Measurements from ENCODE around the gene ZNF512.
"Not testable (repeated sequence)": the region's sequence is repeated elsewhere in the genome, so short reads cannot be mapped to it uniquely, and the experiment has no call there.

ZNF512 gene

DNA sequence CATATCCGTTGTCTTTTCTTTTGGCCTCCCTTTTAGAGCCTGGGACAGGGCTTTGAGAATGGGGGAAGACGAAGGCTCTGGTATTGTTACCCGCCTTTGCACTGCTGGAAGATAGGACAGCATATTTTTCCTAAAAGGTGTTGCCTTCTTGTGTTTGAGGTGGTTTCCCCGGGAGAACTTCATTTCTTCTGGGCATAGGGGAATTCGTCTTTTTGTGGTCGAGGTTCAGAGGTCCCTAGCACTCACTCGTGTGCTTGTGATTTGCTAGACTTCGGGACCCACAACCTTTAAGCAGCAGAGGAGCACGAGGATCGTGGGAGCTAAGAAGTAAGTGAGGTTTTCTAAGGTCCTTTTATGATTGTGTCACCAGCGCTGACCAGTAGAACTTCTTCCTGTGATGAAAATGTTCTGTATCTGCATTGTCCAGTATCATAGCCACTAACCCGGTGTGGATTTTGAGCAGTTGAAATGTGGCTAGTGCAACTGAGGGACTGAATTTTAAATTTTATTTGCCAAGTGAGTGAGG, 611 bp downstream of the ZNF512 start:
- DNase-seq: no peak

DNA sequence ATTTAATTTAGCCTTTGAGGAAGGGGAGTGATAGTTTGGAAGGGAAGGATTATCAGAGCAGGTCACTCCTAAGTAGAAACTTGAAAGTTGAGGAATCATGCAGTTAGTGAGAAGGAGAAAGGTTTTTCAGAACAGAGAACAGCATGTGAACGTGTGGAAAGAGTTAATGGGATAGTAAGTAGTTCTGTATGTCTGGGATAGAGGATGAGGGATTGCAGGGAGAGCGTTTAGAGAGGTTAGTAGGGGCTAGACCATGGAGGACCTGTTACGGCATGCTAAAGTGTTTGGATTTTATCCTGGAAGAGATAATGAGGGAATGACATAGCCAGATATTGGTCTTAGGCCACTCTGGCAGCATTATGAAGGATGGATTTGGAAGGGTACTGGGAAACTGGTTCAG, 1.8 kb downstream of the ZNF512 start:
- DNase-seq: no peak

DNA sequence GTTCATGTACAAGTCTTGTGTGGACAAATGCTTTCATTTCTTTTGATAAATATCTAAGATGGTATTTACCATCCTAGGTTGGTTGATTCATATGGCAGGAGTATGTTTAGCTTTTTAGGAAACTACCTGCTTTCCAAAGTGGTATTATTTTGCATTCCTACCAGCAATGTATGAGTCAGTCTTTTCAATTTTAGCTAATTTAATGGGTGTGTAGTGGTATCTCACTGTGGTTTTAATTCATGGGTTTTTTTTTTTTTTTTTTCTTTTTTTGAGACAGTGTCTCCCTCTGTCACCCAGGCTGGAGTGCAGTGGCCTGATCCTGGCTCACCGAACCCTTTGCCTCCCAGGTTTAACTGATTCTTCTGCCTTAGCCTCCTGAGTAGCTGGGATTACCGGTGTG, 4.2 kb downstream of the ZNF512 start:
- no peak for DNase-seq

DNA sequence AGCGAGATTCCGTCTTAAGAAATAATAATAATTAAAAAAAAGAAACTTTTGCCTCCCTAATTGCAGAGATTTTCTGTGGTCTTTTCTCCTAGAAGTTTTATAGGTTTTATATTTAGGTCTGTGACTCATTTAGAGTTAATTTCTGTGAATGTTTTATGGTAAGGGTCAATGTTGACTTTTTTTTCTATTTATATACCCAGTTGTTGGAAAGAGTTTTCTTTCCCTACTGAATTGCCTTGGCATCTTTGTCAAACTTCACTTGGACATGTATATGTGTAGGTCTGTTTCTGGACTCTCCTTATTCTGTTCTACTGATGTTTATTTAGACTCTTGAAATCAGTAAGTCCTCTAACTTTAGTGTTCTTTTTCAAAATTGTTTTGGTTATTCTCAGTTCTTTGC, 5.5 kb downstream of the ZNF512 start:
- no peak for DNase-seq

DNA sequence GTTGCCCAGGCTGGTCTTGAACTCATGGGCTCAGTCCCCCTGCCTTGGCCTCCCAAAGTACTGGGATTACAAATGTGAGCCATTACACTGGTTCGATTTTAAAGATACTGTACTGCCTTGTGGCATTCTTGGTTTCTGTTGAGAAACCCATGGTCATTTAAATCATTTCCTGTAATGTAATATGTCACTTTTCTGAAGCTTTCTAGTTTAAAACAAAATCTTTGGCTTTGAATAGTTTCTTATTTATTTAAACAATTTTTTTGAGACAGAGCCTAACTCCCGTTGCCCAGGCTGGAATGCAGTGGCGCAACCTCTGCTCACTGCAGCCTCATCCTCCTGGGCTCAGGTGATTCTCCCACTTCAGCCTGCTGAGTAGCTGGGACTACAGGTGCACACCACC, 8.9 kb downstream of the ZNF512 start:
- DNase-seq: no peak

DNA sequence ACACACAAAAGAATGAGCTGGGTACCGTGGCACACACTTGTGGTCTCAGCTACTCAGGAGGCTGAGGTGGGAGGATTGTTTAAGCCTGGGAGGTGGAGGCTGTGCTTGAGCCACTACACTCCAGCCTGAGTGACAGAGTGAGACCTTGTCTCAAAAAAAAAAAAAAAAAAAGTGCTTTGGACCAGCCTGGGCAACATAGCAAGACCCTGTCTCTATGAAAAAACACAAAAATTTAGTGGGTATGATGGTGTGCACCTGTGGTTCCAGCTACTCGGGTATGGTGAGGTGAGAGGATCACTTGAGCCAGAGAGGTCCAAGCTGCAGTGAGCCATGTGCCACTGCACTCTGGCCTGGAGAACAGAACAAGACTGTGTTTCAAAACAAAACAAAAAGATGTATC, 10.4 kb downstream of the ZNF512 start:
- no peak for DNase-seq

DNA sequence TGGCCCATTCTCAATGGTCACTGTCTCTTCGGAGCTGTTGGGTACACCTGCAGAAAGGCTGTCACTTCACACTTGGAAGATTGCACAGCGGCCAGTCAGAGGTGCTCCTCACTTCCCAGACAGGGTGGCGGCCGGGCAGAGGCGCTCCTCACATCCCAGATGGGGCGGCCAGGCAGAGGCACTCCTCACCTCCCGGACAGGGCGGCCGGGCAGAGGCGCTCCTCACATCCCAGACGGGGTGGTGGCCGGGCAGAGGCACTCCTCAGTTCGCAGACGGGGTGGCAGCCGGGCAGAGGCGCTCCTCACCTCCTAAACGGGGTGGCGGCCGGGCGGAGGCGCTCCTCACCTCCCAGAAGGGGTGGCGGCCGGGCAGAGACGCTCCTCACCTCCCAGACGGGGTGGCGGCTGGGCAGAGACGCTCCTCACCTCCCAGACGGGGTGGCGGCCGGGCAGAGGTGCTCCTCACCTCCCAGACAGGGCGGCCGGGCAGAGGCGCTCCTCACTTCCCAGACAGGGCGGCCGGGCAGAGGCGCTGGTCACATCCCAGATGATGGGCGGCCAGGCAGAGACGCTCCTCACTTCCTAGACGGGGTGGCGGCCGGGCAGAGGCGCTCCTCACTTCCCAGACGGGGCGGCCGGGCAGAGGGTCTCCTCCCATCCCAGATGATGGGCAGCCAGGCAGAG, 11.3 kb downstream of the ZNF512 start:
- not testable (repeated sequence) for DNase-seq

DNA sequence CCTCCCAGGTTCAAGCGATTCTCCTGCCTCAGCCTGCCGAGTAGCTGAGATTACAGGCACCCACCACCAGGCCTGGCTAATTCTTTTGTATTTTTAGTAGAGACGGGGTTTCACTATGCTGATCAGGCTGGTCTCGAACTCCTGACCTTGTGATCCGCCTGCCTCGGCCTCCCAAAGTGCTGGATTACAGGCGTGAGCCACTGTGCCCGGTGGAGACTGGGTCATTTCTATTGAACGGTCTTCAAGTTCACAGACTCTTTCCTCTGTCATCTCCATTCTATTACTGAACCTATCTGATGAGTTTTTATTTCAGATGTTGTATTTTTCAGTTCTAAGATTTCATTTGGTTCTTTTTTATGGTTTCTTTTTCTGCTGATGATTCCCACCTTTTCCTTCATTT, 12.6 kb downstream of the ZNF512 start:
- DNase-seq: not testable (repeated sequence)

DNA sequence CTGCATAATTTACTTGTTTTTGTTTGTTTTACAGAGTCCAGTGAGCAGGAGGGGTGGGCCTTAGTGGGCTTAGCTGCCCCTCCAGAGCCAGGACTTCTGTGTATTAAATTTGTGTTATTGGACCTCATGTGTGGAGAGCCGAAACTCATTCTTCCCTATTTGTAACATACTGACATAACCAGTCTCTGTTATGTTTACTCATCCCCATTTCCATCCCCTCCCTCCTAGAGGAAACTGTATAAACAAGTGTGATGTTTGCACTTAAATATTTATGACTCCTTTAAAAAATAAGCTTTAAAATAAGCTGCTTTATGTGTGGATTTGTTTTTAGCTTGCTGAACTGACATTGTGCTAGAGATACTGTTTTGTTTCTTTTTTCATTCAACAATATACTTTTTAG, 13.8 kb downstream of the ZNF512 start:
- no peak for DNase-seq

DNA sequence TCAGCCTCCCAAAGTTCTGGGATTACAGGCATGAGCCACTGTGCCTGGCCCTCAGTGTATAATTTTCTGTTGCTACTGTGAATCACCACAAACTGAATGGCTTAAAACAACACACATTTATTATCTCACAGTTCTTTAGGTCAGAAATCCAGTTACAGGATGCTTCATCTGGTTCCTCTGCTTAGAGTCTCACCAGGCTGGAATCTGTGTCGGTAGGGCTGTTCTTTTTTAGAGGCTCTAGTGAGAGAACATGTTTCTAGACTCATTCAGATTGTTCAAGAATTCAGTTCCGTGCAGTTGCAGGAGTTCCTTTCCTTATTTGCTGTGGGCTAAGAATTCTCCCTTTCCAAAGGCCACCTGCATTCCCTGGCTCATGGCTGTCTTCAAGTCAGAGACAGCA, 23.8 kb downstream of the ZNF512 start:
- DNase-seq: no peak

DNA sequence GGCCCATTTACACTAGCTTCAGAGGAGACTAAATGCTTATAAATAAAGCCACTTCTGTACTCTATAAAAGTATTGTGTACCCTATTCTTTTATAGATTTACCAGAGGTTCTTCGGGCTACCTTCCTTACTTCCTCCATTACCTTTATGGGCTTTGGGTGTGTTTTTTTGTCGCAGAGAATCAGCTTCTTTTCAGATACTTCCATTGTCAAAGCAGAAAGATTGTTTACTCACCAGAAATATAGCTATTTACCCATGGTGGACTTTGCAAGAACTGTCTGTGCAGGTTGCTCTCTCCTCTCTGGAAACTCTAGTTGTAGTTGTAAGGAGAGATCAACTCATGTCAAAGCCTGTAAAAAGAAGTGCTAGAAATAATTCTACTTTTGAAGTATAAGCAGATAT, 31.1 kb downstream of the ZNF512 start:
- no peak for DNase-seq

DNA sequence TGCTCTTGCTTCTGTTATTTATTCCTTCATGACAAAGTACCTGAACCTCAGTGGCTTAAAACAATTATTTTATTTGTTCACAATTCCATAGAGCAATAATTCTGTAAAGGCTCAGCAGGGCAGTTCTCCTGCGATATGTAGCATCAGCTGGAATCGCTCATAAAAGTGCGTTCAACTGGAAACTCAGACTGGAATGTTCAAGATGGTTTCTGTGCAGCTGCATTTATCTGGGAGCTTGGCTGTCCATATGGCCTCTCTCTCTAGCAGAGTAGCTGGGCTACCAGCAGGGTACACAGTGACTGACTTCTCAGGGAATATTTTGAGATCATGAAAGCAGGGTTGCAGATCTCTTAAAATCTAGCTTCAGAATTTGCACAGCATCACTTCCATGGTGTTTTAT, 32.5 kb downstream of the ZNF512 start:
- no peak for DNase-seq

DNA sequence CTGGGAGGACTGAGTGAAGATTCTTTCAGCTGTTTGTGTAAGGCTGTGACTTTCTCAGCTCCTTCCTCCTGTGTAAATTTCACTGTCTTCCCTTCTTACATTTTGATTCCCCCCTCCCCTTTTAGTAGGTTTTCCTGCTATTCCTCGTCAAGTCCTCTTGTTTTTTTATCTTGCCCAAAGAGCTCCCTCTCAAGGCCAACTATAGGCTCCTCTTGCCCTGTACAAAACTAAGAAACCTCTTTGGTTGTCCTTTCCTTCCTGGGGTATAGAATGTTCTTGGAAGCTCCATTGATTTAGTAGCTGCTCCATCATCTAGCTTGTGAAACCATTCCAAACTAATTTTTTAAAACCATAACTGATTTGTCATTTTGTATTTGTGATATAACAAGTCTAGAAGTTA, 38.7 kb downstream of the ZNF512 start:
- DNase-seq: no peak

DNA sequence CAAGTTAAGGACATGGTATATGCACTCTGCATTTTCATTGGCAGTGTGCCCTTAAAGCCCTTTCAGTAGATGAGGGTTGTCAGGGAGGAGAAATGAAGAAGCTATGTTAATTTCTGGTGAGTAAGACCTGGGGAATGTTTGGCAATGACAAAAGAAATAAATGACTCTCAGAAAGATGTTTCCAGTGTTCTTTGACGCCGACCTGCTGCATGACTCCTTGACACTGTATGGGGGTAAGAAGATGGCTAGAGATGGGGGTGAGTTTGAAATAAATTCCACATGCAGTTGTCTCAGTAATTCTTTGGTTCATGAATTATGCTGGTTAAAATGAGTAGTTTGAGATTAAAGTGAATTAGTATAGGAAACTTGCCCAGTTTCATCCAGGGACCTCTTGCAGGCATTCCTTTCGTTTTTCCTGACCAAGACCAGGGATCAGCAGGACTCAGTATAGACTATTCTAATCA, 40.1 kb downstream of the ZNF512 start:
- no peak for DNase-seq

DNA sequence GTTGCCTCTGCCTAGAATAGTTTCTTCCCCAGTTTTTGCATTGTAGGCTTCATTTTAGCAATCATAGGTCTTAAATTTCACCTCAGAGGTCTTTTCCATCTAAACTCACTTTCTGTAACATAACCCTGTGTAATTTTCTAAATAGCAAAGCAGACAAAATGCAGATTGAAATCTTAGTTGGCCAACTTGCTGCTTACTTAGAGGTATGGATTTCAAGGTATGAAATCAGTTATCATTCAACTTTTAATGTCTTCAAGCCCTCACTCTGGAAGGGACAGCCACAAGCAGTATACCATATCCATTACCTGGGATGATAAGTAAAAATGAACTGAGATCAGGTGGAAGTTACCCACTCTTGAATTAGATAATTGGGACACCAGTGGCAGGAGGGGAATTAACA, 42.1 kb downstream of the ZNF512 start:
- DNase-seq: no peak

DNA sequence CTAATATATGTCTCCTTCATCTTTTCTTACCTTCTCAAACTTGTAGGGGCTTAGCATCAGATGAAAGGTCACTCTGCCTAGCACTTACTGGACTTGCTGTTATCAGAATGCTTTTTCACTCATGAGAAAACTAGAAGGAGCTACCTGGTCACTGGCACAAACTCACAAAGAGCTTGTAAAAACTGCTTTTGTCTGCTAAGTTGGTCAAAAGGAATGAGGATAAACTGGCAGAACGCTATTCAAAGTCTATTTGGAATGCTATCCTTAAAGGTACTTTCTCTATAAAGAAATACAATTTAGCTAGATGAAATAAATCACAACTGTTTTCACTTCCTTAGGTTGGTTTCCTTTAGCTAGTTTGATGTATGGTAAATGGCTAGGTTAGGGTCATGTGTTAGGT, 43.5 kb downstream of the ZNF512 start:
- not testable (repeated sequence) for DNase-seq

DNA sequence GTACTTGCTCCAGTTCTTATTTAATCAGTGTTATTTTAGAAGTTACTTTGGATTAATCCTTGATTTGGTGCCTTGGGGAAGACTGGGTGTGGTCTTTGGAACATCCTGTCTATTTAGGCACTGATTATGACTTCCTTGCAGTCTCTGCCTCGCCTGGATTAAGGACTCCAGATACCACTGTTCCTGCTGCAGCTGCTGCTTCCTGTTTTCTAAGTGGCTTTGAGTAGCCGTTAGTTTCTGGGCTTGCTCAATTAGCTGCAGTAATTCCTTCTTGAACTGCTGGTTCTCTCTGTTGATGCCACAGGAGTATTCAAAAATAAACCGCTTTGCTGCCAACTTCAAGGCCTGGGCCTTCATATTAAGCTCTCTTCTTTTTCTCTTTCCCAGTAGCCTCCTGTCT, 44.1 kb downstream of the ZNF512 start:
- not testable (repeated sequence) for DNase-seq

DNA sequence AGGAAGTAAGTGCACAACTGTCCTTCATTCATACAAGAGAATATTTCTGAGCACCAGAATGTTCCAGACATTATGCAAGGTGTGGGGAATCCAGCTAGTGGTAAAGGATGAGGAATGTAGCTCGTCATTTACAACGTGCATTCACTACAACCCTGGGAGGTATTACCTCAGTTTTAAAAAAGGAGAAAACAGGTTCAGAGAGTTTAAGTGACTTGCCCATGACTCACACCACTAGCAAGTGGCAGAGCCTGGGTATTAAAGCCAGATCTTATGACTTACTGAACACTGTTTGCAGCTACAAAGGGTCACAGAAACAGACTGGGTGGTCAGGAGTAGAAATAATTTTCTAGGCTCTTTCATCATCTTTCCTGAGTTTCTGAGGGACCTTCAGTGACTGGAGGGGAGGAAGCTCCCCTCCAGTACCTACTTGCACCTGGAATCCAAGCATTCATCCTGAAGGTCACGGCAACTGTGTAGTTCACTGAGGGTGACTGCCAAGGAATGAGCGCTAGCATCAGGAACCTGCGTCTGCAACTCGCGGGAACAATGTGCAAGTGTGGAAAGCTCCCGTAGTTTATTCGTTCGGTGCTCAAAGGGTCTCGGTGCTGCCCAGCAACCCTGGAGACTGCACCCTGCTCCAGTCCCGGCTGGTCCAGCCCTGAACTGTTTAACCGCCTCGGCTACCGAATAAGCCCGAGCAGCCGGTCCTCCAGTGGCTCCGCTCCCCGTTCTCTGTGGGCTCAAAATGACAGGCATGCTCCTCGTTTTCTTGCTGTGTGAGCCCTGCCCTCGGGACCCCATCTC, 45.3 kb downstream of the ZNF512 start:
- no peak for DNase-seq

DNA sequence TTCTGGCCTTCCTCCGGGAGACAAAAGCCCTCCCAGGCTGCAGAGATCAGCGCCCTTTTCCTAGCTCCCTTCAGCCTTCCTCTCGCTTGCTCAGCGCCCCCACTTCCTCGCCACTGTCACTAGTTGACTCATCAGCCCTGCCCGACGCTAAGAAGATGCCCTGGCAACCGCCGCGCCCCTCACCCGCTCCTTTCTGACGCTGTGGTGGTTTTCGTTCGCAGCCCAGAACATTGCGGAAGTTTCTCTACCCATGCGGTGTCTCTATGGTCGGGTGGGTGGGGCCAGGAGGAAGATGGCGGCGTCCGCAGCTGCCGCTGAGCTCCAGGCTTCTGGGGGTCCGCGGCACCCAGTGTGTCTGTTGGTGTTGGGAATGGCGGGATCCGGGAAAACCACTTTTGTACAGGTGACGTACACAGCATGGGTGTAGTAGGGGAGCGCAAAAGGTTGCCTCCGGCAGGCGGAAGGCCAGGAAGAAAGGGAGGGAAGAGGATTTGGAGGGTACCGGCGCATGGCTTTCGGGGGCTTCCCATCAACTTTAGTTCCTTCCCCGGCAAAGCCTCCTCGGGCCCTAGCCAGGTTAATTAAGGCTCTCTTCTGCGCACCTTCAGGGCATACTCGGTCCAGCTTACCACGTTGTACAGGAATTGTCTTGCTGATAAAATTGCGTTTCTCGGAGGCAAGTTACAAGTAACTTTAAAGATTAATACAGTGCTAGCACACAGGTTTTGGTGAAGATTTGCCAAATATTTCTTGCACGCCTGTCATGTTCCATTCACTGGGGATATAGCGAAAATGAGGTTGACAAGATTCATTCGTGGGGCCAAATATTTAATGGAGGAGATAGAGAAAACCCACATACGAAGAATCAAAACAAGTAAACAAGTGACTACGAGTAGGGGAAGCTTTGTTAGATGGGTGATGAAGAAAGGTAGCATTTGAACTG, 46.2 kb downstream of the ZNF512 start, which contains the start of the genes CCDC121 and GPN1:
Gene CCDC121, minus strand, starts transcription at position 246 of the 943 bp plus-strand sequence. CDS start 1,213 bp downstream, outside the sequence.
Gene GPN1, plus strand, starts transcription at position 284 of the 943 bp plus-strand sequence. Its CDS starts 9 bp downstream, at position 293.
- peak; percentile 75 to 92 (median 84) for DNase-seq

DNA sequence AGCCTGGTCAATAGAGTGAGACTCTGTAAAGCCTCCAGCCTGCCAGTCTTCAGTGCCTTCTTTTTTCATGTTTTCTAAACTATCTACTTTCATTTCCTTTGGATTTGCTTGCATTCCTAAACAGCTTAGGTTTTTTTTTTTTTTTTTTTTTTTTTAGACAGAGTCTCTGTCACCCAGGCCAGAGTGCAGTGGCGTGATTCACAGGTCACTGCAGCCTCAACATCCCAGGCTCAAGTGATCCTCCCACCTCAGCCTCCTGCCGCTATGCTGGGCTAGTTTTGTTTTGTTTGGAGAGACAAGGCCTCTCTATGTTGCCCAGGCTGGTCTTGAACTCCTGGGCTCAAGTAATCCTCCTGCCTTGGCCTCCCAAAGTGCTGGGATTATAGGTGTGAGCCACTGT, 47.4 kb downstream of the ZNF512 start:
- not testable (repeated sequence) for DNase-seq

DNA sequence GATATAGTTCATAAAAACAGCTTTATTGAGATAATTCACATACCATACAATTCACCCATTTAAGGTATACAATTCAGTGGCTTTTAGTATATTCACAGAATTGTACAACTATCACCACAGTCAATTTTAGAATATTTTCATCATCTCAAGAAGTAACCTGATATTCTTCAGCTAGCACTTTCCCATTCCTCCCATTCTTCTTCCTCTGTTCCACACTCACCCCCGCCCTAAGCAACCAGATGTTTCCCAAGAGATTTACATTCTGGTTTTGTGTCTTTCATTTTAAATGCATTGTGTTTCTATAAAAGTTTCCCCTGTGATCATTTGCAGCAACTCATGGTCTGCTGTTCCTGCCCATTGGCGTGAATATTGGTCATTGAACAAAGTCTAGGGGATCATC, 51.4 kb downstream of the ZNF512 start:
- DNase-seq: no peak

DNA sequence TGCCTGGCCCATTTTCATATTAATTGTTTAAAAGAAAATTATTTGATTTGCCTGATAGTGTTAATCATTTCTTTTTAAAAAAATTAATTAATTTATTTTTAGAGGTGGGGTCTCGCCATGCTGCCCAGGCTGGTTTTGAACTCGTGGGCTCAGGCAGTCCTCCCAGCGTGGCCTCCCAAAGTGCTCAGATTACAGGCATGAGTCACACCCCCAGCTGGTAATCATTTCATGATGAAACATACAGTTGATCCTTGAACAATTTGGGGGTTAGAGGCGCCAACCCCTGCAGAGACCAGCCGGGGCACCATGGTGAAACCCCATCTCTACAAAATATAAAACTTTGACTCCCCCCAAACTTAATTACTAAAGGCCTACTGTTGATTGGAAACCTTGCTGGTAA, 53.9 kb downstream of the ZNF512 start:
- no peak for DNase-seq
